Measurements from ENCODE around the gene R3HDM4.
"Not testable (repeated sequence)": the region's sequence is repeated elsewhere in the genome, so short reads cannot be mapped to it uniquely, and the experiment has no call there.

R3HDM4 gene

DNA sequence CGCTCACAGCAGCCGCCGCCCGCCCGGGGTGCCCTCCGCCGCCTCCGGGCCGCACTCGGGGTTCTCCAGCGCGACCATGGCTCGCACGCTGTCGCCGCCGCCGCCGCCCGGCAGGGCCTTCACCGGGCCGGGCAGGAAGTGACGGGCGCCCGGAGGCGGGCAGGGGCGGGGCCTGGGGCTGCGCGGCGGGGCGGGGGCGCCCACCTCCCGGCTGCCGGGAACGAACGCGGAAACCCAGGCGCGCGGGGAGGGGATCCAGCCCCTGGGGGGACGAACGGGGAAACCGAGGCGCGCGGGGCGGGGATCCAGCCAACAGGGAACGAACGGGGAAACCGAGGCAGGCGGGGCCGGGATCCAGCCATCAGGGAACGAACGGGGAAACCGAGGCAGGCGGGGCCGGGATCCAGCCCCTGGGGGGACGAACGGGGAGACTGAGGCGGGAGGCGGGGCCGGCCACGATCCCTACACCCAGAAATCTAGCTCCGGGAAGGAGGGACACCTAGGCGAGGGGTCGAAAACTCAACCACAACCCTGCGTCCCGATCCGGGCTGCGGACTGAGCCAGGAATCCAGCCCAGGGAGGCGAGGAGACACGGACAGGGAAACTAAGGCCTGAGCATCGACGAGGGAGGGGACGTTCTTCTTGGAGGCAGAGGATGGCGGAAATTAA is at the start of gene R3HDM4:
R3HDM4 (minus strand) TSS at position 140 of the 669 bp plus-strand sequence; CDS start at position 78, 62 bp downstream.
- no peak for DNase-seq

DNA sequence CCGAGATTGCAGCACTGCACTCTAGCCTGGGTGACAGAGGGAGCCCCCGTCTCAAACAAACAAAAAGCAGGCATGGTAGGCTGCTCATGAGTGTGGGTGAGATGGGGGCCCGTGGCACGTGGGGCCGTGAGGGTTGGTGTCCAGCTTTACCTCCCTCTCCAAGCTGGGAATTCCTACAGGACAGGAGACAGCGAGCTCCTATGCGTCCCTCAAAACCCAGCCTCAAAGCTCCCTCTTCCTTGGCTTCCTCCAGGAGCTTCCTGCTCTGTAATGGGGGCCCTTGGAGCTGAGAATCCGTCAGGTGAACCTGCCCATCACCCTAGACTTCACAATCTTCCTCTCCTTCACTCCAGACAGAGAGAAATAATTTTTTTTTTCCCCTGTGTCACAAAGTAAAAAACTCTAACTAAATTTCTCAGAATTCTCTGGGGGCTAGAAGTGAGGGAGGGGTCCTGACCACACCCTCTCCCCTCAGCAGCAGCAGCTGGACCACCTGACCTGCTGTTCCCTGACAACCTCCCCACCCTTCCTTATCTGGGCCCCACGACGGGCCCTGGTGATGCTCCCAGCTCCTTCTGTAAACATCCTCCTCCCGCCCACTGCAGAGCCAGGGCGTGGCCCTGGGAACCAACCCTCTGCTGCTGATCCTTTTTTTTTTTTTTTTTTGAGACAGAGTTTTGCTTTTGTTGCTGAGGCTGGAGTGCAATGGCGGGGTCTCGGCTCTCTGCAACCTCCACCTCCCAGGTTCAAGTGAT is 49.0 kb upstream of the R3HDM4 start:
- no peak for DNase-seq

DNA sequence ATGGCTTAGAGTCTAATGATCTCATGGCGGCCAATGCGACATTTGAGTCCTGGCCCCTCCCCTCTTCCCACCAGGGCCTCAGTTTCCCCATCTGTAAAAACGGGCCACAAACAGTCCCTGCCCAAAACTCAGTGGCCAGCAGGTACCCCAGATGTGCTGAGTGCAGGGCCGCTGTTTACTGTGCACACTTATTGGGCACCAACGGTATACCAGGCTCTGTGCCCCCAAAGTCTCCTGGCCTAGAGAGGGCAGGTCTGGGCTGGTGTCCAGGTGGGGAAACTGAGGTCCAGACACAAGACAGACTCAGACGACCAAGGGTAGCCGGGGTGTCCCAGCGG is 47.6 kb upstream of the R3HDM4 start:
- DNase-seq: no peak

DNA sequence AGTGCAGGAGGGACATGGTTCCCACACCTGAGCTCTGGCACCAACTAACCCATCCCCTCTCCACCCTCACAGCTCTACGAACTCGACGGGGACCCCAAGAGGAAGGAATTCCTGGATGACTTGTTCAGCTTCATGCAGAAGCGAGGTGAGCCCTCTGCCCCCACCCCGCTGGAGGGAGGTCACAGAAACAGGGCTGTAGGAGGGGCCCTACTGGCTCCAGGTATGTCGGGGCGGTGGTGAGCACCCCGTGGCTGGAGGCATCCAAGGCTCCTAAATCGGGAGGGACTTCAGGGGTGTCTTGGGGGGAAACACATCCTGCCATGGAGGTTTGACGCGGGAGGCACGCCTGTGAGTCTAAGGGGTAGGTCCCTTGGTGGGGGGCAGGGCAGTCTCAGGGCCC is 47.0 kb upstream of the R3HDM4 start:
- no peak for DNase-seq

DNA sequence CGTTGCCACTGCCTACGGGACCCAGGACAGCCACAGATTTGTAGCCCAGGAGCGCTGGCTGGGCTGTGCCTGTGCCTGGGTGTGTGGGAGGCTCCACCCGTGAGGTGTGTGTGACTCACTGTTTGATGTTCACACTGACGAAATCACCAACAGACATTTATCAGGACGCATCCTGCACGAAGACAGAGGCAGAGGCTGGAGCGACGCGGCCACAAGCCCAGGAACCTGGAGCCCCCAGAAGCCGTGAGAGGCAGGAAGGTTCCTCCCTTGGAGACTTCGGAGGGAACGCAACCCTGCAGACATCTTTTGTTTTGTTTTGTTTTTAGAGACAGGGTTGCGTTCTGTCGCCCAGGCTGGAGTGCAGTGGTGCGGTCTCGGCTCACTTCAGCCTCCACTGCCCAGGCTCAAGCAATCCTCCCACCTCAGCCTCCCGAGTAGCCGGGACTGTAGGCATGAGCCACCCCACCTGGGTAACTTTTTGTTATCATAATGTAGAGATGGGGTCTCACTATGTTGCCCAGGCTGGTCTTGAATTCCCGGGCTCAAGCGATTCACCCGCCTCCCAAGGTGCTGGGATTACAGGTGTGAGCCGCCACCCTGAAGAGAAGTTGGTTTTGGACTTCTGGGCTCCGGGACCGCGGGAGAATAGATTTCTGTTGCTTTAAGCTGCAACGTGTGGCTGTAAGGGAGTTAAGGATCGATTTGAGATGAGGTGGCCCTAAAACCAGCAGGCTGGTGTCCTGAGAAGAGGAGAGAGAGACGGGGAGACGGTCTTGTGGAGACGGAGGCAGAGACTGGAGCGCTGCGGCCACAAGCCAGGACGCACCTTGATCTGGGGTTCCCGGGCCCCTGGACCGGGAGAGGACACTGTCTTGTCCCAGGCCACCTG is 46.2 kb upstream of the R3HDM4 start:
- no peak for DNase-seq

DNA sequence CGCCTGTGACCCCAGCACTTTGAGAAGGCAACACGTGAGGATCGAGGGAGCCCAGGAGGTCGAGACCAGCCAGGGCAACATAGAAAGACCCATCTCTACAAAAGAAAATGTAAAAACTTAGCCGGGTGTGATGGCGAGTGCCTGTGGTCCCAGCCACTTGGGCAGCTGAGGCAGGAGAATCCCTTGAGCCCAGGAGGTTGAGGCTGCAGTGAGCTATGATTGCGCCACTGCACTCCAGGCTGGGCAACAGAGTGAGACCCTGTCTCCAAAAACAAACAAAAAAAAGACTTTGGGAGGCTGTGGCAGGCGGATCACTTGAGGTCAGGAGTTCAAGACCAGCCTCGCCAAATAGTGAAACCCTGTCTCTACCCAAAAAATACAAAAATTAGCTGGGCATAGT is 44.6 kb upstream of the R3HDM4 start:
- not testable (repeated sequence) for DNase-seq

DNA sequence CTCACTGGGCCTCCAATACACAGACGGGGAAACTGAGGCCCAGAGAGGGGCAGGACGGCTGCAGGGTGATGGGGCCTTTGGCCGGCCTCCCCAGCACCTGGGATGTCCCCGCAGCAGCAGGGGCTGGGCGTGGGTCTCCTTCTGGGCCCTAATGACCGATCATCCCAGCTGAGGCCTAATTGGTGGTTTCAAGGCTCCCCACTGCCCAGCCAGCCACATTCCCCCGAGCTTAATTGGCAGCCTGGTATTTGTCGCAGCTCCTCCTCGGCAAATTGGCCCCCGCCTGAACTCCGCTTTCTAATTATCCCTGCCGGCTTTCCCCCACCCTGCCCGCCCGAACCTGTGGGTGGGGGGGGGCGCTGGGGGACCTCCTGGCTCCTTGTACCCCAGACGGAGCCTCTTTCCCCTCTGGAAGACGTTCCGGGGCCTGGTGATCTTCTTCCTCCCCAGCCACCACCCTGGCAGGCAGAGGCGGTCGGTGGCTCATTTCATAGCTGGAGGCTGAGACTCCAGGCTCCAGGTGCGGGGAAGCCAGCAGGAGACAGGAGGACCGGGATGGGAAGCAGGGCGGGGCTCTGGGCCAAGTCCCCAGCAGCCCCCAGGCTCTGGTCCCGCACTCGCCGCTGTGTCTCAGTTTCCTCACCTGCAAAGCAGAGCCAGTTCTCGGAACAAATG is 43.9 kb upstream of the R3HDM4 start:
- no peak for DNase-seq

DNA sequence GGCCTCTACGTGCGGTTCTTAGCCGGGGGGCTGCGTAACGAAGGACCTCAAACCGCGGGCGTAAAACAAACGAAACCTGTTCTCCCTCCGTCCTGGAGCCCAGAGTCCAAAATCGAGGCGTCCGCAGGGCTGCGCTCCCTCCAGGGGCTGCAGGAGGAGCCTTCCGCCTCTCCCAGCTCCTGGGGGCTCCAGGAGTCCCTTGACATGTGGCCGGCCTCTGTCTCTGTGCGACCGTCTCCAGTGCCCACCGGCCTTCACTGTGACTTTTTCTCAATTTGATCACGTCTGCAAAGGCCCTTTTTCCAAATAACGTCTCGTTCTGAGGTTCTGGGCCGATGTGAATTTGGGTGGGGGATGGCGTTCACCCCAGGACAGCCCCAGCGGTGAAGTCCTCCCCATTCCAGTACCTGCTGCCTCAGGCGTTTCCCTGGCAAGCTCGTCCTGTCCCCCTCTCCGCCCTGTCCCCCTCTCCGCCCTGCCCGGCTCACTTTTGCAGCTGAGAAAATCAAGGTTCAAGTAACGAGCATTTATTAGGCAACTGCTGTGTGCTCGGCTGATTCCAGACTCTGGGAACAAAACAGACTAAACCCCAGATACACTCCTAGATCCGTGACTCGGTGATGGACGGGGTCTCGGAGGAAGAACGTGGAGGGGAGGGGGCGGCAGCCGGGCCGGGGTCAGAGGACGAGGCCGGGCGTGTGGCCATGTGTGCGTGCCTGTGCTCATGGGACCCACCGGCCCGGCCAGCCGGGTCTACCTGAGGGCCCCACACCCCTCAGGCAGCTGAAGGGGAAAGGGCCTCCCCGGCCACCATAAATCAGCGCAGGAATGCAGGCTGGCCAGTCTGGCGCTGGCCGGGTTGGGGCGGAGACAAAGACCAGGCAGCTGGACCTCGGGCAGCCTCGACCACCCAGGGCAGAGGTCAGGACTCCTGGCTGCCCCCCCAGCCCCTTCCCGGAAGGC is 43.1 kb upstream of the R3HDM4 start:
- DNase-seq: no peak

DNA sequence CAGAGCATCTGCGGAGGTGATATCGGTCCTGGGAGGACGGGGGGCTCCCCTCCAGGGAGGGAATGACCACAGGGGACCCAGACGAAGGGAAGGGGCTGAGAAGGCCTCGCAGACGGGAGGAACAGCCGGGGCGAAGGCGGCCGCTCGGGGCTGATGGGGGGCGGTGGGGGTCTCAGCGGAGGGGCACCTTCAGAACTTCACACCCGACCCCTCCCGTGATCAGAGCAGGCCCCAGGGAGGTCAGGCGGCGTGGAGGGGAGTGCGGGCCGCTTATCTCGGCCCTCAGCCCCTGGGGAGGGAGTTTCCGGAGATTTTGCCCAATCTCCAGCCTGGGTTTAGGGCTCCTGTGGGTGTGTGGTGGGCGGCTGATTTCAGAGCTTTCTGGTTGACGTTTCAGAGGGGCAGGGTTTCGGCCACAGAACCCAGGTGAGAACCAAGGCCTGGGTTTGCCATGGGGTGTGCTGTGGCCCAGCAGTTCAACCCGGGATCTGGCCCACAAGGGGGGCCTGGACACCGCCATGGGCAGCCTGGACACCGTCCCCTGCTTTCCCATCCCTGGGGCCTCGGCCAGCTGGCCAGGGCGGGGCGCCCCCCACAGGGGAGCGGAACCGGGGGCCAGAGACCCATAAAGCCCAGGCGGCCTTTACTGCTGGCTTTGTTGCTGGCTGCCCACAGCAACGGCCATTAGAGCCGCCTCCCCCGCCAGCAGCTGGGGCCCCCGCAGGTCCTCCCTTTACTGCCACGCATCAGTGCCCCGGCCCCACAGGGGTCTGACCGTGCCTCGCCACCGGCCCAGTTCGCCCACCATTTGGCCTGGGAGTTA is 41.9 kb upstream of the R3HDM4 start:
- DNase-seq: no peak

DNA sequence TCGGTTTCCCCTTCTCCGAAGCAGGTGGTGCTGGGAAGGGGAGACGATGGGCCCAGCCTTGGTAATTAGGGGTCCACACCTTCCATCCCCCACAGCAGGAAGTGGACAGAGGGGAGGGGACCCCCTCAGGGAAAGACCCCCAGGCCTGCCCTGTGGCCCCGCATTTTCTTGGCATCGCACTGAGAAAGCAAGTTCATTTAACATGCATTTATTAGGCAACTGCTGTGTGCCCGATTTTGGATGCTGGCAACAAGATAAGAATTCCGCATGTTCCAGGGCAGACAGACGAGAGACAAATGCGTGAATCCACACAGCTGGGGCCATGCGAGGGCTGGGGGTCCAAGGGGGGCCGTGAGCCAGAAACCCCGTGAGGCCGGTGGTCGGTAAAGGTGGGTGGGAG is 41.3 kb upstream of the R3HDM4 start:
- no peak for DNase-seq

DNA sequence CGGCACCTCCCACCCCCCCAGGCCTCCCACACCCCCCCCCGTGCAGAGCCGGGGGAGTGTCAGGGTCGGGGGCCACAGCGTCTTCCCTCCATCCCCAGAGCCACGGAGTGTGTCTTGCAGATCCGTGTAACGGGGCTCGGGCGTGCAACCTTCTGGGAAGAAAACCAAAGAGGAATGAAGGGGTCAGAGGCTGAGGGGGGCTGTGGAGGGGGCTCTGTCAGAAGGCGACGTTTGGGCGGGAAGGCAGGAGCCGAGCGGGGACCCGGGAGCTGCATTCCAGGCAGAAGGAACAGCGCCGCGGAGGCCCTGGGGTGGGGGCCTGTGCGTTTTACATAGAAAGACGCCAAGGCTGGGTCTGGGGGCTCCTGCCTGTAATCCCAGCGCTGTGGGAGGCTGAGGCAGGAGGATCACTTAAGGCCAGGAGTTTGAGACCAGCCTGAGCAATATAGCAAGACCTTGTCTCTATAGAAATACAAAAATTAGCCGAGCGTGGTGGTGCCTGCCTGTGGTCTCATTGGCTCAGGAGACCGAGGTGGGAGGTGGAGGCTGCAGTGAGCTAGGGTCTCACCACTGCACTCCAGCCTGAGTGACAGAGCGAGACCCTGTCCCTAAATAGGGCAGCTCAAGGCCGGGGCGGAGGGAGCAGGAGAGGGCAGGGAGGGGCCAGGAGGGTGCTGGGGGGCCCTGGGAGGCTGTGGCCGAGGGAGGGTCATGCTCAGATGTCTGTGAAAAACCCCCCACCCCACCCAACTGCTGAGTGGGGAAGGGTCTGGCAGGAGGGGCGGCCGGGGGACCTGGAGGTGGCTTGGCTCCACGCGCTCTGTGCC is 40.6 kb upstream of the R3HDM4 start:
- no peak for DNase-seq

DNA sequence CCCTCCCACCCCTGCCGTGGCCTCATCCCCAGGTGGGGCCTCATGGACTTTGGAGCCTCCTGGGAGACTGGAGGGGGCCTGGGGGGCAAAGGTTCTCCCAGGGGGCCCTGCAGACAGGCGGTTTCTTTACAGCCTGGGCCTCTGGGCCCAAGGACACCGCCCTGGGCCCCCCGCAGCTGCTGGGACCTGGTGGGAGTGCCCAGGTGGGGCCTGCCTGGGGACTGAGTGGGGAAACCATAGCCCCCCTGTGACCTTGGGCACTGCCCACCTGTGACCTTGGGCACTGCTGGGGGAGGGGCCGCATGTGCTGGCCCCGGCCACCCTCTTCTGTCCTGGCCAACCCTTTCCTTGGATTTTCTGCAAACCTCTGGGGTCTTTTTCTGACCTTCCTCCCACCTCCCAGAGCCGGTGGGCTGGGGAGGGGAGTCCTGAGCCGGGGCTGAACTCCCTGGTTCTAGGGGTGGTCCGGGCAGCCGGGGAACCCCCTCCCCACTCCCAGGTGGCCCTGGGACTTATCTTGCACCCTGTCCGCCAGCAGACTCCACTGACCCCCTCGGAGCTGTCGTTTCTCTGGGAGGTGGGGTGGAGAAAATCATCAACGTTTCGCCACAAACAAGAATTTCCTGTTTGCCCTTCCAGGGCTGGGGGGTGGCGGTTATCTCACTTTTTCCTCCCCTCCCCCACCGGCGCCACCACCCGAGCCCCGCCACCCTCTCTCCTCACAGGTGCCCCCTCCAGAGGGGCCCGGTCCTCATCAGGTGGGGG is 39.8 kb upstream of the R3HDM4 start:
- DNase-seq: no peak

DNA sequence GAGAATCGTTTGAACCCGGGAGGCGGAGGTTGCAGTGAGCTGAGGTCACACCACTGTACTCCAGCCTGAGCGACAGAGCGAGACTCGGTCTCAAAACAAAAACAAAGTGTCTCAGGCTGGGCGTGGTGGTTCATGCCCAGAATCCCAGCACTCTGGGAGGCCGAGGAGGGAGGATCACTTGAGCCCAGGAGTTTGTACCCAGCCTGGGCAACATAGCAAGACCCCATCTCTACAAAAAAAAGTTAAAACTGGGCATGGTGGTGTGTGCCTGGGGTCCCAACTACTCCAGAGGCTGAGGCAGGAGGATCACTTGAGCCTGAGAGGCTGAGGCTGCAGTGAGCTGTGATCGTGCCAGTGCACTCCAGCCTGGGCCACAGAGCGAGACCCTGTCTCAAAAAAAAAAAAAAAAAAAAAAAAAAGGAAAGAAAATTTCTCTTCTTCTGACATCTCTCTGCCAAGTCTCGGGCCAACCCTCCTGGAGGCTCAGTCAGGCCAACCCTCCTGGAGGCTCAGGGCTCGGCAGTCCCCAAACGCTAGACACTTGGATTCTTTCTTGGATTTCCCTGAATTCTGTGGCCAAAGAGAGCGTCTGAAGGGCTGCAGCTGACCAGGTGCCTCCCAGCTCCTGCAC is 39.1 kb upstream of the R3HDM4 start:
- no peak for DNase-seq

DNA sequence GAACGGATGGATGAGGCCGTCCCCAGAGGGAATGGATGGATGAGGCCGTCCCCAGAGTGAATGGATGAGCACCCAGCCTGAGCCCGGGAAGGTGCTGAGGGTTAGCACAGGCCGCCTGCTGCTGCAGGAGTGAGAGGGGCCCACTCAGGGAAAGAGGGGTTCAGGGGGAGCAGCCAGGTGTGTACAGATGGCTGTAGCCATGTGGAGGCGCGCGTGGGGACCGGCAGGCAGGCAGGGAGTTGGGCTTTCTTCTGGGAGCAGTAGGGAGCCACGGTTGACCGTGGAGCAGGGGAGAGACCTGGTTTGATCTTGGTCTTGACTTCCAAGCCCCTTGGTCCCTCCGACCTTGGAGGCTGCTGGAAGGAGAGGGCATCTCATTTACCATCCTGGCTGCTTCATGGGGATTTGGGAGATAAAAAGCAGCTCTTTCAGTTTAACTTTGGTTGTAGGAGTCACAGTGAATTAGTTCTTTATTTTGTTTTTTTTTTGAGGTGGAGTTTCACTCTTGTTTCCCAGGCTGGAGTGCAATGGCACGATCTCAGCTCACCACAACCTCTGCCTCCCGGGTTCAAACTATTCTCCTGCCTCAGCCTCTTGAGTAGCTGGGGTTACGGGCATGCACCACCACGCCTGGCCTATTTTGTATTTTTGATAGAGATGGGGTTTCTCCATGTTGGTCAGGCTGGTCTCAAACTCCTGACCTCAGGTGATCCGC is 37.5 kb upstream of the R3HDM4 start:
- no peak for DNase-seq

DNA sequence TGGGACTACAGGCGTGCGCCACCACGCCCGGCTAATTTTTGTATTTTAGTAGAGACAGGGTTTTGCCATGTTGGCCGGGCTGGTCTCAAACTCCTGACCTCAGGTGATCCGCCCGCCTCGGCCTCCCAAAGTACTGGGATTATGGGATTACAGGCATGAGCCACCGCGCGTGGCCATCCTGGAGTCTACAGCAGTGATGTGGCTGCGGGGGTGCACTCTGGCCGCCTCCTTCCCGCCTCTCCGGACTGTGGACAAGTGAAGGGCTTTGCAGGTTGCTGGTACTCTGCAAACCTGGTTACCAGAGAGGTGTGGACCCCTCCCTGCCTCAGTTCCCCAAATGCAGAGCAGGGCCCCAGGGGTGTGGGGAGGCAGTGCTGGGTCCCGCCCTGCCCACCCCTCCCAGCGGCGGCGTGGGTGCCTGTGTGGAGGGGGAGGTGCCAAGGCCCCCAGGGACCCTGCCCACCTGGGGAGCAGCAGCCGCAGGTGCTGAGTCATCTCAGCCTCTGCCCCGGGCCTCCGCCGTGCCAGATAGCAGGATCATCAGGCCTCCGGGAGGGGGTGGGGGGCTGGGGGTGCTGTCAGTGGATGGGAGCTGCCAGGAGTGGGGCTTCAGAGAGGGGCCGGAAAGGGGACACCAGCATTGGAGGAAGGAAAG is 36.0 kb upstream of the R3HDM4 start:
- DNase-seq: no peak

DNA sequence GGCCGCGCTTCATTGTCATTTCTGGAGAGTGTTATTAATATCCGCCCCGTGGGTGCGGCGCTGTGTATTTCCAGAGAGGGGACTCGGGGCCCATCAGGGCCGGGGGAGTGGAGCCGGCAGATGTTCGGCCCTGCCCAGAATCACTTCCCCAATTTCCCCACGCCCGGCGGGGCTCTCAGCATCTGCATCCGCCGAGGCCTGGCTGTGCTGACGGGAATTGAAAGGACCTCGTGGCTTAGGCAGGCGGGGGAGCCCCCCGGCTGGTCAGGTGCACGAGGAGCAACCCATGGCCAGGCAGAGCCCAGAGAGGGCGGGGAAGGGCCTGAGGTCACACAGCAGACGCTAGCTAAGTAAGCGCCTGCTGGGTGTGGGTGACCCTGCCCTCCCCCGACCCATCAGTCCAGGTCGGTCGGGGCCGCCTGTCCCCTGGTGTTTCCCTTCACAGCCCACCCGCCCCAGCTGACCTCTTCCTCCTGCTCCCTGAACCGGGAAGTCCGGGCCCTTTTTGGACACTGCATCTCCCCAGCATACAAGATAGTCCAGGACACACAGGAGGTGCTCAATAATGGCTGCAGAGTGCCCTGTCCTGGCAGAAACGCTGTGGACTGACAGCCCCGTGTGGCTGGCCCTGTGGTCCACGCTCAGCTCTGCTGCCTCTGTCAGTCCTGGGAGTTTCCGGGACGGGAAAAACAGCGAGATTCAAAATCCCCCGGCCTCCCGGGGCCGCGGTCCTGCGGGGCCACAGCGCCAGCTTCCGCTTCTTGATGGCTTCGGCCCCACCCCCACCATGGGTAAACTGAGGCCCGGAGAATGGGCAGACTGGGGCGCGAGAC is 34.9 kb upstream of the R3HDM4 start:
- no peak for DNase-seq

All from NCI-H524 treated with DMSO at 0.1 percent for 48 hours (cell line).